HG02610 (cell line): ENCODE data around the gene SLC35E2B.
A peak's percentile ranks its signal among the peaks of the same experiment; 100 is the strongest.

Experiments
- ATAC-seq: cut with Tn5 transposase; IDR thresholded peaks from one replicate; pipeline ENCODE4 v1.9.1; 2021; ENCODE audit warnings: mild to moderate bottlenecking, moderate library complexity; ENCODE audit not compliant: unreplicated experiment

SLC35E2B gene

DNA sequence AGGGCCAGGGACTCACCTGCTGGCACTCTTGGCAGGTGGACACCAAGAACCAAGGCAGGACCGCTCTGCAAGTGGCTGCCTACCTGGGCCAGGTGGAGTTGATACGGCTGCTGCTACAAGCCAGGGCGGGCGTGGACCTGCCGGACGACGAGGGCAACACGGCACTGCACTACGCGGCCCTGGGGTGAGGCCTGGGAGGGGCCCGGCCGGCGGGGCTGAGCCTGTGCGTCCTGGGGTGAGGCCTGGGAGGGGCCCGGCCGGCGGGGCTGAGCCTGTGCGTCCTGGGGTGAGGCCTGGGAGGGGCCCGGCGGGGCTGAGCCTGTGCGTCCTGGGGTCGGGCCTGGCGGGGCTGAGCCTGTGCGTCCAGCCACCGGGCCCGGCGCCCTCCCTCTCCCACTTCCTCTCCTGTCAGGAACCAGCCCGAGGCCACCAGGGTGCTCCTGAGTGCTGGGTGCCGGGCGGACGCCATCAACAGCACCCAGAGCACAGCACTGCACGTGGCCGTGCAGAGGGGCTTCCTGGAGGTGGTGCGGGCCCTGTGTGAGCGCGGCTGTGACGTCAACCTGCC is 65.2 kb downstream of the SLC35E2B start:
- no peak for ATAC-seq

DNA sequence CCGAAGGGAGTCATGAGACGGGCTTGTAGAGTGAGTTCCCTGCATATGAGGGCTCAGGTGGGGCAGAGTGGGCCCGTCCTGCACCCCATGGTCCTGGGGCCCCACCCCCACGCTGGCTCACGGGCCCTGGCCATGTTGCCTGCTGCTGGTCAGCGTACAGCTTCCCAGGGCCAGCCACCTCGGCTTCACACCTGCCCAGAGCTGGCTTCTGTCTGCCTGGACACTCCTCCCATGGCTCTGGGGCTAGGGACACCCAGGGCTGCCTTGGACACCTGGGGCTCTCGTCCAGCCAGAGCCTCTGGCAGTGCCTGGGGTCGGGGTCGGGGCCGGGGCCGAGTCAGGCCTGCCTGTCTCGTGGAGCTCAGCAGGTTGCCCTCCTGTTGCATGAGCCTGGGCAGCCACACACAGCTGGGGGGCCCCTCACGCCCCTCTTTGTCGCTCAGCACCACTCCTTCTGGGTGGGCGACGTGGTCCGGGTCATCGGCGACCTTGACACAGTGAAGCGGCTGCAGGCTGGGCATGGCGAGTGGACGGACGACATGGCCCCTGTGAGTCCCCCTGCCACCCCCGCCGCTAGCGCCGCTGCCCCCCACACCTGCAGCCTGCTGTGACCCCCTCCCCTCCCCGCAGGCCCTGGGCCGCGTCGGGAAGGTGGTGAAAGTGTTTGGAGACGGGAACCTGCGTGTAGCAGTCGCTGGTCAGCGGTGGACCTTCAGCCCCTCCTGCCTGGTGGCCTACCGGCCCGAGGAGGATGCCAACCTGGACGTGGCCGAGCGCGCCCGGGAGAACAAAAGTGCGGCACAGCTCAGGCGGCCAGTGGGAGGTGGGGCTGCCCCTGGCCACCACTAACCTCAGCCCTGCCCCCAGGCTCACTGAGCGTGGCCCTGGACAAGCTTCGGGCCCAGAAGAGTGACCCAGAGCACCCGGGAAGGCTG is 66.1 kb downstream of the SLC35E2B start:
- ATAC-seq = no peak

DNA sequence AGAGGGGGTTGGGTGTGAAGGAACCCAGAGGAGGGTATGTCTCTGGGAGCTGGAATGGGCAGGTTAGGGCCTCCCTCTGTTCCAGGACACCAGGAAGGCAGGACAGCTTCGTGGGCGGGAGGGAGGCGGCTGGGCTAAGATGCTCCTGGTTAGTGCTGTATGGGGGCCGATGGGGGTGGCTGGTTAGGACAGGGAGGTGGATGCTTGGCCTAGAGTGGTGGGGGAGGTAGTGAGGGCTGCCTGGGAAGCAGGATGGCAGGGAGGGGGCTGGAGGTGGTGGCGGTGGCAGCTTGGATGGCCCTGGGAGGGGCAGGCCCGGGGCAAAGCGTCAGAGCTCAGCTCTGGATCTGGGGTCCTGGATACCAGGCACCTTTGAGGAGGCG is 66.8 kb downstream of the SLC35E2B start:
- no peak for ATAC-seq

DNA sequence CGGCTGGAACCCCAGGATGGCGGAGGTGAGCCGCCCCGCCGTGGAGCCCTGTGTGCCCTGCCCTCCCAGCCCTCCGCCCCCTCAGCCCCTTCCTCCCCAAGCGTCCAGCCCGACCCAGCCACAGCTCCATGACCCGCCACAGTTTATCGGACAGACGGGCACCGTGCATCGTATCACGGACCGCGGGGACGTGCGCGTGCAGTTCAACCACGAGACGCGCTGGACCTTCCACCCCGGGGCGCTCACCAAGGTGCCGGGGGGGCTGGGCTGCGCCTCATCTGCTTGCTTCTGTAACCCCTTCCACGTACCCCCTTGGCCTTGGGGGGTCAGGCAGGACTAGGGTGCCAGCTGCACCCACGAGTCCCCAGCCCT is 67.2 kb downstream of the SLC35E2B start:
- ATAC-seq = no peak

DNA sequence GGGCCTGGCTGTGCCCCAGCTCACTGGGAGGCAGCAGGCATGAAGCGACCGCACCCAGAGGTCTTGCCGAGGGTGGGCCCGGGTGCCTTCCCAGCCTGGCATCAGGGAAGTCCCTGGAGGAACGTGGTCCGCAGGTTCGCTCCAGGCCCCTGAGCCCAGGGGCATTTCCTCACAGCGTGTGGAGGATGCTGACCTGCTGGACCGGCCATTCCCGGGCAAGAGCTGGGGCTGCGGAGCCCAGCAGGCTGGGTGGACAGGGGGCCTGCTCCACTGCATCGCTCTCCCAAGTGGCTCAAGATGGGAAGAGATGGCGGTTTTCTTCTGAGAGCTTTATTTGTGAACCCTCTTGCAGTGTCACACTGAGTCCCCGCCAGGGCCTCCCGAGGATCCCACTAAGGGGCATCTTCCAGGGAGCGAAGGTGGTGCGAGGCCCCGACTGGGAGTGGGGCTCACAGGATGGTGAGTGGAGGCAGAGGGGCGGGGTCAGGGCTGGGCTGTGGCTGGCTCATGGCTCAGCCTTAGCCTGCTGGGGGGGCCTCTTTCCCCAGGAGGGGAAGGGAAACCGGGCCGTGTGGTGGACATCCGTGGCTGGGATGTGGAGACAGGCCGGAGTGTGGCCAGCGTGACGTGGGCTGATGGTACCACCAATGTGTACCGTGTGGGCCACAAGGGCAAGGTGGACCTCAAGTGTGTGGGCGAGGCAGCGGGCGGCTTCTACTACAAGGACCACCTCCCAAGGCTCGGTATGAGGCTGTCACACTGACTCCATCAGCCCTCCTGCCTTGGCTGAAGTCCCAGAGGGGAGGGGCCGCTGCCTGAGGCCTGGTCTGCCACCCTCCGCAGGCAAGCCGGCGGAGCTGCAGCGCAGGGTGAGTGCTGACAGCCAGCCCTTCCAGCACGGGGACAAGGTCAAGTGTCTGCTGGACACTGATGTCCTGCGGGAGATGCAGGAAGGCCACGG is 67.9 kb downstream of the SLC35E2B start:
- ATAC-seq = no peak

DNA sequence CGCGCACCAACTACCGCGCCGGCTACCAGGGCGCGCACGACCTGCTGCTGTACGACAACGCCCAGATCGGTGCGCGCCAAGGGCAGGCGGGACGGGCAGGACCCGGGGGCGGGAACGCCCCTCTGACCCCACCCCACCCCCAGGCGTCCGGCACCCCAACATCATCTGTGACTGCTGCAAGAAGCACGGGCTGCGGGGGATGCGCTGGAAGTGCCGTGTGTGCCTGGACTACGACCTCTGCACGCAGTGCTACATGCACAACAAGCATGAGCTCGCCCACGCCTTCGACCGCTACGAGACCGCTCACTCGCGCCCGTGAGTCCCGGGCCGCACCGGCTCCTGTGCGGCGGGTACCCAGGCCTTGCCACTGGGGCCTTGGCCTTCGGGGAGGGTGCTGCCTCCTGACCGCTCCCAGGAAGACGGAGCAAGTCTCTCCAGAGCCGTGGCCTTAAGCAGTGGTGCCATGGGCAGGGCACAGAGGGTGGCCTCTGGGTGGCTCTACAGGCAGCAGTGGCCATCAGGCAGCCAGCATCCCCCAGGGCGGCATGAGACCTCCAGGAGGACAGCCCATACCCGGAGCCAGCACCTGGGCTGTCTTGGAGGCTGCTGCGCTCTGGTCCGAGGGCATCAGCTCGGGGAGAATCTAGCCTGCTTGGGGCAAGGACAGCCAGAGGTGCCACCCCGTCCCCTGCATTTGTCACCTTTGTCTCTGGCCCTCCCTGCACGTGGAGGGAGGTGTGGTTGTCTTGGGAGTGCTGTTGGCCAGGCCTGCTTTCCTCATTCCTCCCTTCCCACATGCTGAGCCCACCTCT is 68.8 kb downstream of the SLC35E2B start:
- ATAC-seq = no peak

DNA sequence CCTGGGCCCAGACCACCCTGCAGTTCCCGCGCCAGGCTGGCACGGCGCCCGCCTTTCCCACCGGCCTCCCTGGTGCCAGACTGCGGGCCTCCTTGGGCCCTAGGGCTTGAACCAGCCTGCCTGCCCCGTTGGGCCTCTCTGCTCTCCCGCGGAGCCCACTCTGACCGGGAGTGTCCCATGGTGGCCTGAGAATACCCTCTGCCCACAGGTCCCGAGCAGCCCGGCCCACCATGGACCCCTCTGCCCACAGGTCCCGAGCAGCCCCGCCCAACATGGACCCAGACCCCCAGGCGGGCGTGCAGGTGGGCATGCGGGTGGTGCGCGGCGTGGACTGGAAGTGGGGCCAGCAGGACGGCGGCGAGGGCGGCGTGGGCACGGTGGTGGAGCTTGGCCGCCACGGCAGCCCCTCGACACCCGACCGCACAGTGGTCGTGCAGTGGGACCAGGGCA is 69.4 kb downstream of the SLC35E2B start:
- no peak for ATAC-seq

DNA sequence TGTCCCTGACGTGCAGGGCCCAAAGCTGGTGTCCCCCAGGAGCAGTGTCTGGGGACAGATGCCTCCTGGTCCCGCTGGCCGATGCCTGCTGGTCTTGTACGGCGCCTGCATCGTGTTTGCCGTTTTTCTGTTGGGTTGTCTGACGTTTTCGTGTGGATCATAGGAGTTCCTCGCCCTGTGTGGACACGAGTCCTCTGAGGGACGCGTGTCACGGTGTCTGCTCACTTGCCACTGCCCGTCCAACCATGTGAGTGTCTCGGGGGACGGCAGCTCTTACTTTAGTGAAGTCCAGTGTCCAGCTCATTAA is 69.9 kb downstream of the SLC35E2B start:
- ATAC-seq = no peak

DNA sequence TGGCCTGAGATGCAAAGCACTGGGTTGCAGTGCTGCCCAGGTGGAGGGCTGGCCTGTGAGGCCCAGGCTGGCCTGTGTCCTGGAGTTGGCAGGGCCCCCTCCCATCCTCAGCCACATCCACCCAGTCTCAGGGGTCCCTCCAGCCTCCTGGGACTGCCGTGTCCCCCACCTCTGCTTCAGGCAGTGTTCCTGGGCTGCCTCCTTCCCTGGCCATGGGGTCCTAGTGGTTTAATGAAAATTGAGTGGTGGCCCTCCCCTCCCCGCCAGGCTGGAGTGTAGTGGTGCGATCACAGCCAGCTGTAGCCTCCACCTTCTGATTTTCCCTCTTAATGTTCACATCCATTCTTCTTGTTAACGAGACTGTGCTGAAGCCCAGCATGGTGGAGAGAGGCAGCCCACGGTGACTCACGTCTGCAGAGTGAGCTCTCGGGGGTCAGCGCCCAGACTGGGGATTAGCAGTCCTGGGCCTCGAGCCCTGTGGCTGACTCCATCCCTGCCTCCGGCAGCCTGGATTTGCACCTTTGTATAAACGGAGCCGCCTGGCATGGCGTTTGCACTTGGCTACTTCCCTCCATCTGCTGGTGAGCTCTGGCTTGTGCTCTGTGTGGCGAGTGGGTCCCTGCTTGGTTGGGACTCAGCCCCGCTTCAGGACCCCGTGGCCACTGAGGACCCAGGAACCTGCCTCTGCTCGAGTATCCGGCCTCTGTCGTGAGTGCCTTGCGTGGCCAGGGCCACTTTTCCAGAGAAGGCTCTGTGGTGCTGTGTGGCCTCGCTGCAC is 70.4 kb downstream of the SLC35E2B start:
- no peak for ATAC-seq

DNA sequence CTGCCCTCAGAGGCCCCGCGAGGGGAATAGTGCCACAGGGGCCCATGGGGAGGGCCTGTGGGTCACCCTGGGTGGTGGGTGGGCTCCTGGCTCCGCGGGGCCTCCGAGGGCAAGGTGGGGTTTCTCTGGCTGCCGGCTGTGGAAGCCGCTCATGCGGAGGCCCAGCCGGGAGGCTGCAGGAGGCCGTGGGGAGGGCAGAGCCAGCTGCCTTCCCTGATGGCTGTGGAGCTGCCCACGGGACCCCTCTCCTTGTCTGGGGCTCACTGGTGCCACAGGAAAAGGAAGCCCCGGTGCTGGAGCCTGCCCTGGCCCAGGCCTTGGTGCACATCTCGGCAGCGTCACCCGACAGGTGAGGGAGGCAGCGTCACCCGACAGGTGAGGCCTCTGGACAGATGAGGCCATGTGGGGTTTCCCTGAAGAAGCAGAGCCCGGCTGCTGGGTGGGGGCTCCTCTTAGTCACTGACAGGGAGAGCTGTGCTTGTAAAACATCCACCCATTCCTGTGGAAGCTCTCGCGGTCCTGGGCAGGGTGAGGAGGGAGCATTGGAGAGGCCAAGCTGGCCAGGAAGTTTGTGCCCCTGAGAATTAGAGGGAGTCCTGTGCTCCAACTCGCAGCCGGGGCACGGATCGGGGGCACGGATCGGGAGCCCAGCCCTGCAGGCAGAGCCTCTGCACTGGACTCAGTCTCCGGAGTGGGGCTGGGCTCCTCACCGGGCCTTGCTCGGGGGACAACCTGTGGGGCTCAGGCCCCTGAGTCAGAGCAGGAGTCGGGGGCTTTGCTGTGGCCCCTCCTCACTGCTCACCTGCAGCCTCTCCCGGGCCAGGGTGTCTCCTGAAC is 71.2 kb downstream of the SLC35E2B start:
- no peak for ATAC-seq

DNA sequence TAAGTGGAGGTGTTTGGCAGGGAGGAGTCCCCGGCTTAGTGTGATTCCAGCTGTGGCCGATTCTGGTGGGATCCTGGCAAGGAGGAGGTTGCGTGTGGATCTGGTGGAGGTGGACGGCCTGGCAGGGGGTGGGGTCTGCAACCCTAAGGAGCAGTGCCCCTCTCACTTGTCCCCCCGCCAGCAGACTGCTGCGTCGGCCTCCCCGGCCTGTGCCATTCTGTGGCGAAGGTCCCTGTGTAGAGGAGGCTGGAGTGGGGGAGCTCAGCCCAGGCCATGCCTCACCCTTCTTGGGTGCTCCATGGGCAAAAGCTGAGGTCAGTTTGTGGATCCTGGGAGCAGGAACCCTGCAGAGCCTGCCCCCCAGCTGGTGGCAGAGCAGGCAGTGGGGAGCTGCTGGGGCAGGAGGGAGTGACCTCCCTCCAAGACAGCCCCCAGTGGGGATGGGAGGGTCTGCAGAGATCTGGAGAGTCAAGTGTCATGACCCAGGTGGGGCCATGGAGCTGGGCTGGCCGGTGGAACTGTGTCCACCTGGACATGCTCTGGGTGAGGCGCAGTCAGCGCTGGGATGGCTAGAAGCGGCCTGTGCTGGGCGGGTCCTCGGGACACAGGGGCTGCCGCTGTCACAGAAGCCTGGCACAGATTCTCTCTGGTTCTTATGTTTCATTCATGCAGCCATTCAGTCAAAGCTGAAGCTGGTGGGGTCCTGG is 72.0 kb downstream of the SLC35E2B start:
- ATAC-seq = no peak

DNA sequence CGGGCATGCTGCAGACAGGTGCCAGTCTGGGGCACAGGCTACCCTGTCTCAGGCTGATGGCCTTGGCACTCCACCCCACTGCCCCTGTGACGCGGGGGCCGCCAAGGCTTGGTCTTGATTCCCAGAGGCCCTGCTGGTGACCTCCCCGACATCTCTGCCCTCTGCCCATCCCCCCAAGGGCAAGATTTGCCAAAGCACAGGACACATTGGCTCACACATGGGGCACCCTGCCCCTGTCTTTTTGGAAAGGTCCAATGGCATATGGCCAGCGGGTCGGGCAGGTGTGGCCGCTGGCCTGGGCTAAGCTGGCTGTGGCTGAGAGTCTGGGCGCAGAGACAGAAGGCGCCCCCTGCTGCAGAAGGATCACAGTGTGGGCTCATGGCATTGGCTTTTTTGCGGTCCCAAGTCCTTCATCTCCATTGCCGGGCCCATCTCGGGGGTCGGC is 72.7 kb downstream of the SLC35E2B start:
- ATAC-seq = no peak

DNA sequence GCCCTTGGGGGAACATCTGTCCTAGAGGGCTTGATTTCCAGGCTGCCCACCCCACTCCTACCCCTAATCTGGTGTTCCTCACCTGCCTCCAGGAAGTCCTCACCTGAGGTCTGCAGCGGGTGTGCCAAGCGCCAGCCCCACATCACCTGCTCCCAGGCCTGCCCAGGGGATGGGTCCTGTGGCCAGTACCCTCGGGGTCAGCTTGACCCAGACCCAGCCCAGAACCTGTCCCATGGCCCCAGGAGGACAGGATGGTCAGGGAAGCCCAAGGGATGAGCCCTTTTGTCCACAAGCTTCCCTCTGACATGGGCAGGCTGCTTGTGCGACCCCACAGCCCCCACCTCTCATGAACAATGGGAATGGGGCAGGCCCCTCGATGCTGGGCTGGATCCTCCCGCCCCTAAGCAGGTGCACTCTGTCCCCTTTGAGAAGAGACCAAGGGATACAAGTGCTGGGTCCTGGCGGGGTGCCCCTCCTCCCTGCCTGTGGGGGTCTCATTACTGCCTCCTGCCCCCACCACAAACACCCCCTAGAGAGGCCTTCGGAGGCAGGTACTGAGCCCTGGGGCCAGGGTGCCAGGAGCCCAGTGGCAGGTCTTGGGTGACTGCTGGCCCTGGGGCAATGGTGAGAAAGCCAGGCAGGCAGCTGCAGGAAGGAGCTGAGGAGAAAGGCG is 74.1 kb downstream of the SLC35E2B start:
- no peak for ATAC-seq

DNA sequence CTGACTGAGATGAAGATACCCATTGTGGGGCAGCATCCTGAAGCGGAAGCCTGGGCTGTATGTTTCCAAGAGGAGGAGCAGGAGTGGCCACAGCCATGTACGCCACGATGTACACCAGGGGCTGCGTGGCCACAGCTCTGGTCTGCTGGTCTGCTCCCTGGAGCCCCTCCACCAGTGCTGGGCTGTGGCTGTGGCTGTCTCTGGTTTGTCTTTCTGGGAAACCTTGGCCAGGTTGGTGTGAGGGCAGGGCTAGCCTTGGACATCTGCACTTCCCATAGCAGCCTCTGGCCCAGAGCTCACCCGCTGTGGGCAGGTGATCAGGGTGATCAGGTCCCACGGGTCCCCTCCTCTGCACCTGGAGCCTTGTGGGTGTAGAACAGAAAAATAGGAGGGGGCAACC is 74.7 kb downstream of the SLC35E2B start:
- ATAC-seq = no peak

DNA sequence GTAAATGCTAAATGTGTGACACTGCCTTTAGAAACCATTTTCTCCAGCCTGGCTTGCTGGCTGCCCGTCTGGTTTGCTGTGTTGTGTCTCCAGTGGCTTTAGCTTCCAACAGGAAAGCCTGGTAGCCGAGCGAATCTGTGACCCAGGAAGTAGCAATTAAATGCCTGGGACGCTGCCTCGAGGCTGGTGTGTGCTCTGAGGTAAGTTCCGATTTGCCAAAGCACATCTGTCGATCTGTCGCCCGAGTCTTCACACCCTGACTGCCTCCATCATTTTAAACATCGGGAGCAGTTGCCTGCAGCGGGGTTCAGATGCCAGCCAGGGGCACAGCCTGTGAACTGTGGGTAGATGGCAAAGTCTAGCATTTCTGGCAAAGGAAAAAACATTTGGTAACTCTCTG is 75.1 kb downstream of the SLC35E2B start:
- ATAC-seq = no peak

DNA sequence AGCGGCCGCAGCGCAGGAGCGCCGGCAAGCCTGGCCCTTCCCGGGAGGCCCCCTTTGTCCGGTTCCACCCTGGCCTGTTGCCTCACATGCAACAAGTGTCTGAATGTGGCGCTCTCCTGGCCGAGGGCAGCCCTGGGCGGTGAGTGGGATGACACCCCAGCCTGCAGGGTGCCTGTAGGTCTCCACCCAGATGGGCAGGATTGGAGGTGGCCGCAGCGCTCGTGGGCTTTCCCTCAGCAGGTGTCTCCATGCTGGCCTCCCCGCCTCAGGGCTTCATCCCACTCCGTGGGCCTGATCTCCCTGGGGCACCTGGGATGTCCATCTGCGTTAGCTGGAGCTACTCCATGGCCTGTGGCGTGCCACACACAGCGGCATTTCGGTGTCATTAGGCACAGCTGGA is 75.8 kb downstream of the SLC35E2B start:
- no peak for ATAC-seq

DNA sequence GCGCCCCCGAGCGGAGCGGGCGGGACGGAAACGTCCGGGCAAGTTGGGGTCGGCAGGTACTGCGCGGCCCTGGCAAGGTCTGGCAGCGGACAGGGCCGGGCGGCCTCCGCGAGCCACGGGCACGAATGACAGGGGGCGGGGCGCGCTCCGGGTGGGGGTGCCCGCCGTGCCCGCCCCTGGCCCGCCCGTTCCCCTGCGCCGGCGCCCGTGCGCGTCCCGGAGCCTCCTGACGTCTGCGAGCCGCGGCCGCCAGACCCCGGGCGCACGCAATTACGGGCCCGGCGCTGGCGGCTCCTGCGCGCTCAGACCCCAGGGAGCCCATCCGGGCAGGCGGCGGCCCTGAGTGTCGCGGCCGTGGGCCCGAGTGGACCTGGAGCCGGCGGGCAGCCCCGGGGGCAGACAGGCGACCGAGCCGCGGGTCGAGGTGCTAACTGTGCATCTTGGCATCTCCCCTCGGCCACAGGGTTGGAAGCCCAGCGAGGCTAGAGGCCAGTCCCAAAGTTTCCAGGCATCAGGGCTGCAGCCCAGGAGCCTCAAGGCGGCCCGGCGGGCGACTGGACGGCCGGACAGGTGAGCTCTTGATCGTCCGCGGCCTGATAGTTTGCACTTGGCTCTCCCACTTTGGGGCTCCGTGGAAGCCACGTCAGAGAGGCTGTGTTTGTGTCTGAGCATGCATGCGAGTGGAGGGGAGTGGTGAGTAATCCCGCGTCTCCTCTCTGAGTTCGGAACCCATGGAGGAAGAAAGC is 76.4 kb downstream of the SLC35E2B start:
- ATAC-seq = peak; percentile 14
